Osteoblast (primary cell): Measurements from ENCODE around the gene TMEM233. TPM values are rescaled to one million over a fixed set of nuclear protein-coding genes. Genes with fewer than 3 reads are reported as not detected.

ENCODE experiments used
- DNase-seq: peaks from one replicate; pipeline ENCODE4 v3.0.0; 2011; ENCODE audit warnings: low spot score, mixed read lengths; ENCODE audit not compliant: insufficient read length; ENCODE audit errors: missing footprints
- H2AFZ ChIP-seq: 2 replicates; pipeline ENCODE4 v1.6.0; 2011; ENCODE audit warnings: mild to moderate bottlenecking, low read length
- H3K27ac ChIP-seq: 2 replicates; pipeline ENCODE4 v1.5.1; 2011; ENCODE audit warnings: mild to moderate bottlenecking, low read depth, low read length, moderate library complexity
- H3K27me3 ChIP-seq: 2 replicates; pipeline ENCODE4 v1.6.0; 2012; ENCODE audit warnings: mild to moderate bottlenecking, control low read depth, inconsistent platforms, low read length, moderate library complexity; ENCODE audit not compliant: insufficient read depth
- H3K36me3 ChIP-seq: 2 replicates; pipeline ENCODE4 v1.5.1; 2011; ENCODE audit warnings: mild to moderate bottlenecking, low read length, control low read depth, moderate library complexity; ENCODE audit not compliant: insufficient read depth
- H3K4me1 ChIP-seq: 2 replicates; pipeline ENCODE4 v1.5.1; 2011; ENCODE audit warnings: mild to moderate bottlenecking, low read length, control low read depth, moderate library complexity; ENCODE audit not compliant: insufficient read depth
- H3K4me2 ChIP-seq: 2 replicates; pipeline ENCODE4 v1.6.0; 2011; ENCODE audit warnings: mild to moderate bottlenecking, low read length; ENCODE audit not compliant: insufficient read depth
- H3K4me3 ChIP-seq: fragments of 200-600 bp; sonication (generic); 3 replicates; pipeline ENCODE4 v1.5.1; 2012; ENCODE audit warnings: mild to moderate bottlenecking, low read length, inconsistent platforms; ENCODE audit not compliant: insufficient read depth
- H3K79me2 ChIP-seq: 2 replicates; pipeline ENCODE4 v1.6.0; 2012; ENCODE audit warnings: mild to moderate bottlenecking, low read length, control low read depth, inconsistent platforms; ENCODE audit not compliant: insufficient read depth
- H3K9me3 ChIP-seq: 2 replicates; pipeline ENCODE4 v1.5.1; 2011; ENCODE audit warnings: low read depth, low read length, control low read depth
- H4K20me1 ChIP-seq: 2 replicates; pipeline ENCODE4 v1.6.0; 2012; ENCODE audit warnings: mild to moderate bottlenecking, low read length, control low read depth; ENCODE audit not compliant: insufficient read depth
- total RNA-seq: library from RNA; depleted of rRNA; stranded (reverse); fragments of >200 nt; gene quantifications from 2 replicates; pipeline ENCODE4 v1.2.3, GENCODE V29; 2012
- TF ChIP-seq, protein P1 (sequence below): IDR thresholded peaks from 2 replicates; pipeline ENCODE4 v1.5.1; 2011; ENCODE audit warnings: mild to moderate bottlenecking, low read depth, low read length, moderate library complexity; ENCODE audit errors: extremely low read depth

TMEM233 gene
- total RNA-seq, 1 donor, result not detected

GRCh38 chr12:119665164-119665929, 71.8 kb downstream of the TMEM233 start:
- peaks cover 21% of the 10 kb centered on the region for H3K4me1 ChIP-seq
- no peaks in the 10 kb centered on the region for H3K27me3 ChIP-seq
- no peaks in the 10 kb centered on the region for H4K20me1 ChIP-seq
- no peaks in the 10 kb centered on the region for H3K36me3 ChIP-seq
- DNase-seq, result no peak
- H3K4me3 ChIP-seq, result no peak overlapping the region
- no peaks in the 10 kb centered on the region for H3K9me3 ChIP-seq
- TF ChIP-seq, protein P1, sequence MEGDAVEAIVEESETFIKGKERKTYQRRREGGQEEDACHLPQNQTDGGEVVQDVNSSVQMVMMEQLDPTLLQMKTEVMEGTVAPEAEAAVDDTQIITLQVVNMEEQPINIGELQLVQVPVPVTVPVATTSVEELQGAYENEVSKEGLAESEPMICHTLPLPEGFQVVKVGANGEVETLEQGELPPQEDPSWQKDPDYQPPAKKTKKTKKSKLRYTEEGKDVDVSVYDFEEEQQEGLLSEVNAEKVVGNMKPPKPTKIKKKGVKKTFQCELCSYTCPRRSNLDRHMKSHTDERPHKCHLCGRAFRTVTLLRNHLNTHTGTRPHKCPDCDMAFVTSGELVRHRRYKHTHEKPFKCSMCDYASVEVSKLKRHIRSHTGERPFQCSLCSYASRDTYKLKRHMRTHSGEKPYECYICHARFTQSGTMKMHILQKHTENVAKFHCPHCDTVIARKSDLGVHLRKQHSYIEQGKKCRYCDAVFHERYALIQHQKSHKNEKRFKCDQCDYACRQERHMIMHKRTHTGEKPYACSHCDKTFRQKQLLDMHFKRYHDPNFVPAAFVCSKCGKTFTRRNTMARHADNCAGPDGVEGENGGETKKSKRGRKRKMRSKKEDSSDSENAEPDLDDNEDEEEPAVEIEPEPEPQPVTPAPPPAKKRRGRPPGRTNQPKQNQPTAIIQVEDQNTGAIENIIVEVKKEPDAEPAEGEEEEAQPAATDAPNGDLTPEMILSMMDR, result no peak
- H3K4me2 ChIP-seq, result no peak overlapping the region
- peaks cover 26% of the 10 kb centered on the region for H3K79me2 ChIP-seq
- H2AFZ ChIP-seq, result no peak overlapping the region
- H3K27ac ChIP-seq, result no peak overlapping the region

DNA sequence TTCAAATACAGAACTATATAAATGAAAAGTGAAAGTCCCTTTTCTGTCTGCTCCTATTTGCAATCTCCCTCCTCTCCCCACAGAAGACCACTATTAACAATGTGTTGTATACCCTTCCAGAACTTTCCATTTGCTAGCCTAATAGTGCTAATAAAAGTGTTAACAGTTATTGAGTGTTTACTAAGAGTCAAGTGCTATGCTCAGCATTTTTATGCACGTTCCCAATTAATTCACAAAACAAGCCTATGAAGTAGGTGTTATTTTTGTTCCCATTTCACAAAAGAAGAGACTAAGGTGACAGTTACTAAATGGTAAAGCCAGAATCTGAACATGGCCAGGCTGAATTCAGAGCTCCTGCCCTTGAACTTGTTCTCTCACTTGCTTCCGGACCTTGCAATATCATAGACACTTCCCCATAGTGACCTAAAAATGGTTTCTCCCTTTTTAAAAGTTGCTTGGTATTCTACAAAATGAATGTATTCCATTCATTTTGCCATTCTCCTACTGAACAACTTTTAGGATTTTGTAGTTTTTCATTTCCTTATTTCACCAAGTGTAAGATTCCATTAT, 72.7 kb downstream of the TMEM233 start:
- Histone ChIP-seq H3K4me1 (peaks cover 21% of the 10 kb centered on the region), H2AFZ (no peak overlapping the region), H3K36me3 (peaks cover 4% of the 10 kb centered on the region), H3K27me3 (no peaks in the 10 kb centered on the region), H4K20me1 (no peaks in the 10 kb centered on the region), H3K27ac (no peak overlapping the region), H3K79me2 (peaks cover 34% of the 10 kb centered on the region), H3K9me3 (no peaks in the 10 kb centered on the region), H3K4me2 (no peak overlapping the region), H3K4me3 (no peak overlapping the region)
- no peak for DNase-seq
- TF ChIP-seq, protein P1, result no peak

DNA sequence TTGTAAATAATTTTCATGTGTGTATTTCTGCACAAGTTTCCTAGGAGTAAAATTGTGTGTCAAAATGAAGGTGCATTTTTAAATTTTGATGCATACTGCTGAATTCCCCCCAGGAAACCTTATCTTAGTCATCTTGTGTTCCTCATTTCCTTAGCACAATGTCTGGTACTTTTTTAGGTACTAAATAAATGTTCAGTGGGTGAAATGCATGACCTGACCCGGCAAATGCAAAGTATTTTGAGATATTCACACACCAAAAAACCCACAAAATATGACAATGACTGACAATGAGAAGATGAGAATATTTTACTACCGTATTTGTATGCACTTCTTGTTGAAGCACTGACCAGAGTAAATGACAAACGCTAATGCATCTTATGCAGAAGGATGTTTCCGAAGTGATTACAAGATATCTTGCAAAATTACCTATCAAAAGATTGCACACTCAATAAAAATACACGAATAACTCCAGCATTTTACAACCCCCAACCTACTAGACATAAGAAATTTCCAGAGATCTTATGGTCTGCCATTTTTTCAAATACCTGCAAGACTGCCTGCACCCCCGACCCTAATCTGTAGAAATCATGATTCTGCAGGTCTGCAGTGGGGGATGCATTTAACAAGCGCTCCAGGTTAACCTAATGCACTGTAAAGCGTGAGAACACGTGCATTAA, 73.5 kb downstream of the TMEM233 start:
- Histone ChIP-seq H3K4me1 (peaks cover 21% of the 10 kb centered on the region), H4K20me1 (no peaks in the 10 kb centered on the region), H3K27ac (no peak overlapping the region), H3K4me2 (peak overlapping the region; percentile 88), H3K9me3 (no peaks in the 10 kb centered on the region), H3K36me3 (peaks cover 11% of the 10 kb centered on the region), H3K79me2 (peaks cover 40% of the 10 kb centered on the region), H3K4me3 (peak overlapping the region; percentile 91), H2AFZ (peak overlapping the region; percentile 81), H3K27me3 (no peaks in the 10 kb centered on the region)
- no peak for DNase-seq
- TF ChIP-seq, protein P1, result no peak
